KMS-11 (cell line): Measurements from ENCODE around the gene EXOC3L4.

Source experiments
- H2AFZ ChIP-seq: fragments of 200-600 bp; sonication (generic); 2 replicates; pipeline ENCODE4 v1.6.1; 2016; ENCODE audit warnings: antibody characterized with exemption, mixed run types, low read depth
- H3K27ac ChIP-seq: fragments of 200-600 bp; sonication (generic); 2 replicates; pipeline ENCODE4 v1.6.1; 2016; ENCODE audit warnings: mild to moderate bottlenecking, mixed run types
- H3K27me3 ChIP-seq: fragments of 200-600 bp; sonication (generic); 2 replicates; pipeline ENCODE4 v1.6.1; 2017; ENCODE audit warnings: mild to moderate bottlenecking, low read depth, mixed run types, moderate library complexity; ENCODE audit not compliant: insufficient read depth
- H3K36me3 ChIP-seq: fragments of 200-600 bp; sonication (generic); 2 replicates; pipeline ENCODE4 v1.6.1; 2017; ENCODE audit warnings: mild to moderate bottlenecking, mixed run types; ENCODE audit not compliant: insufficient read depth
- H3K4me1 ChIP-seq: fragments of 200-600 bp; sonication (generic); 2 replicates; pipeline ENCODE4 v1.6.1; 2016; ENCODE audit warnings: mild to moderate bottlenecking, low read depth, mixed run types; ENCODE audit not compliant: poor library complexity, severe bottlenecking
- H3K4me2 ChIP-seq: fragments of 200-600 bp; sonication (generic); 2 replicates; pipeline ENCODE4 v1.7.0; 2016; ENCODE audit warnings: mild to moderate bottlenecking, mixed run types
- H3K4me3 ChIP-seq: fragments of 200-600 bp; sonication (generic); IDR thresholded peaks from 2 replicates; pipeline ENCODE4 v1.6.1; 2017; ENCODE audit warnings: low read depth, low read length, mixed read lengths; ENCODE audit not compliant: insufficient read depth
- H3K79me2 ChIP-seq: fragments of 200-600 bp; sonication (generic); 2 replicates; pipeline ENCODE4 v1.6.1; 2016; ENCODE audit warnings: low read depth, mixed run types; ENCODE audit not compliant: insufficient read depth
- H3K9ac ChIP-seq: fragments of 200-600 bp; sonication (generic); 2 replicates; pipeline ENCODE4 v1.6.1; 2016; ENCODE audit warnings: mild to moderate bottlenecking, mixed run types
- H4K20me1 ChIP-seq: fragments of 200-600 bp; sonication (generic); 2 replicates; pipeline ENCODE4 v1.6.1; 2016; ENCODE audit warnings: mild to moderate bottlenecking, mixed run types; ENCODE audit not compliant: insufficient read depth
- TF ChIP-seq, protein P1 (sequence below): fragments of 200-600 bp; sonication (generic); conservative IDR thresholded peaks from 2 replicates; pipeline ENCODE4 v1.6.1; 2017; ENCODE audit warnings: low read depth, mild to moderate bottlenecking, antibody characterized with exemption, low read length, moderate library complexity, mixed read lengths

Gene EXOC3L4

DNA sequence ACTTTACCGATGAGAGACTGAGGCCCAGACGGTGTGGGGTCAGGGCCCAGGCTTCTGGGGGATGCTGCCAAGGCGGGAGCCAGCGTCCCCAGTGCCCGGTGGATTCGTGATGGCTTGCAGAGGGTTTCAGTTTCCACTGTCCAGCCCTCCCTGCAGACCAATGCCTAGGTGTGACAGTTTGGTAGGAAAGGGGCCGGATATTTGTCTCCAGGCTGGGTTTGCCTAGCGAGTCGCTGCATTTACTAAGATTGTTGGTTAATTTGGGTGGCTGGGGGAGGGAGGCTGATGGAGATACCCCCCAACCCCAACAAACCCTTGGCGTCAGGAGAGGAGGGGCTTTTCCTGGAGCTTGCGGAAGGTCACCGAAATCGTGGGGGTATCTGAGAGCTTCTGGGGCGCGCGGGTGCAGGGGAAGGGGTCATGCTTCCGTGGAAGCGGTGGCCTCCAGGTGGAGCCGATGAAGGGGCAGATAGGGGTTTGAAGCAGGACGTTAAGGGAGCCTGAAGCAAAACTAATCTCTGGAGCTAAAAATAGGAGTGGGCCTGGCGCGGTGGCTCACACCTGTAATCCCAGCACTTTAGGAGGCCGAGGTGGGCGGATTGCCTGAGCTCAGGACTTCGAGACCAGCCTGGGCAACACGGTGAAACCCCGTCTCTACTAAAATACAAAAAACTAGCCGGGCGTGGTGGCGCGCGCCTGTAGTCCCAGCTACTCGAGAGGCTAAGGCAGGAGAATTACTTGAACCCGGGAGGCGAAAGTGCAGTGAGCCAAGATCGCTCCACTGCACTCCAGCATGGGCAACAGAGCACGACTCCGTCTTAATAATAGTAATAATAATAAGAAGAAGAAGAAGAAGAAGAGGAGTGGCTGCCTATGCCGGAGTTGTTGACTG, 36.1 kb upstream of the EXOC3L4 start:
- peak overlapping the region; percentile 81 for H2AFZ ChIP-seq
- H3K36me3 ChIP-seq, result no peaks in the 10 kb centered on the region
- H3K27ac ChIP-seq, result no peak overlapping the region
- H3K4me1 ChIP-seq, result peaks cover 25% of the 10 kb centered on the region
- peak overlapping the region; percentile 42; the same call in 1 of the 2 replicates for H3K9ac ChIP-seq
- H4K20me1 ChIP-seq, result no peaks in the 10 kb centered on the region
- no peaks in the 10 kb centered on the region for H3K27me3 ChIP-seq
- peak overlapping the region; percentile 71 for H3K4me2 ChIP-seq
- H3K4me3 ChIP-seq, result no peak overlapping the region
- peaks cover 9% of the 10 kb centered on the region for H3K79me2 ChIP-seq
- TF ChIP-seq, protein P1, sequence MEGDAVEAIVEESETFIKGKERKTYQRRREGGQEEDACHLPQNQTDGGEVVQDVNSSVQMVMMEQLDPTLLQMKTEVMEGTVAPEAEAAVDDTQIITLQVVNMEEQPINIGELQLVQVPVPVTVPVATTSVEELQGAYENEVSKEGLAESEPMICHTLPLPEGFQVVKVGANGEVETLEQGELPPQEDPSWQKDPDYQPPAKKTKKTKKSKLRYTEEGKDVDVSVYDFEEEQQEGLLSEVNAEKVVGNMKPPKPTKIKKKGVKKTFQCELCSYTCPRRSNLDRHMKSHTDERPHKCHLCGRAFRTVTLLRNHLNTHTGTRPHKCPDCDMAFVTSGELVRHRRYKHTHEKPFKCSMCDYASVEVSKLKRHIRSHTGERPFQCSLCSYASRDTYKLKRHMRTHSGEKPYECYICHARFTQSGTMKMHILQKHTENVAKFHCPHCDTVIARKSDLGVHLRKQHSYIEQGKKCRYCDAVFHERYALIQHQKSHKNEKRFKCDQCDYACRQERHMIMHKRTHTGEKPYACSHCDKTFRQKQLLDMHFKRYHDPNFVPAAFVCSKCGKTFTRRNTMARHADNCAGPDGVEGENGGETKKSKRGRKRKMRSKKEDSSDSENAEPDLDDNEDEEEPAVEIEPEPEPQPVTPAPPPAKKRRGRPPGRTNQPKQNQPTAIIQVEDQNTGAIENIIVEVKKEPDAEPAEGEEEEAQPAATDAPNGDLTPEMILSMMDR, result no peak

DNA sequence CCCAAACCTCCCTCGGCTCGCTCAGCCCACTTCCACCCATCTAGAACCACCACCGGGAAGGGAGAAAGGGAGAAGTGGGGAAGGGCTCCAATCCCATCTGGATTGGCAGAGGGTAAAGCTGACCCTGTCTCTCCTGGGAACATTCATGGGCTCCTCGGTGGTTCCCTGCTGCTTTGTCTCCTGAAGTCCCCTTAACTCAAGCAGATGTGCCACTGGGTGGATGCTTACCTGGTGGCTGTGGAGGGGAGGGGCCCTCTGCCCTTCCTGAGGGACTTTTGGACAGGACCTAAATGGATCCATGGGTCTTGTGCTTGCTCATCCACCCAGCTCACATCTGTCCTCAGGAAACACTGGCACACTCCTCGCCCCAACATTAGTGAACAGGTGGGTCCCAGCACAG, 35.0 kb upstream of the EXOC3L4 start:
- H3K4me1 ChIP-seq, result peaks cover 25% of the 10 kb centered on the region
- TF ChIP-seq, protein P1, result no peak
- no peak overlapping the region for H3K9ac ChIP-seq
- no peak overlapping the region for H2AFZ ChIP-seq
- no peak overlapping the region for H3K4me3 ChIP-seq
- no peaks in the 10 kb centered on the region for H4K20me1 ChIP-seq
- no peak overlapping the region for H3K4me2 ChIP-seq
- H3K79me2 ChIP-seq, result peaks cover 9% of the 10 kb centered on the region
- no peak overlapping the region for H3K27ac ChIP-seq
- no peaks in the 10 kb centered on the region for H3K27me3 ChIP-seq
- no peaks in the 10 kb centered on the region for H3K36me3 ChIP-seq

DNA sequence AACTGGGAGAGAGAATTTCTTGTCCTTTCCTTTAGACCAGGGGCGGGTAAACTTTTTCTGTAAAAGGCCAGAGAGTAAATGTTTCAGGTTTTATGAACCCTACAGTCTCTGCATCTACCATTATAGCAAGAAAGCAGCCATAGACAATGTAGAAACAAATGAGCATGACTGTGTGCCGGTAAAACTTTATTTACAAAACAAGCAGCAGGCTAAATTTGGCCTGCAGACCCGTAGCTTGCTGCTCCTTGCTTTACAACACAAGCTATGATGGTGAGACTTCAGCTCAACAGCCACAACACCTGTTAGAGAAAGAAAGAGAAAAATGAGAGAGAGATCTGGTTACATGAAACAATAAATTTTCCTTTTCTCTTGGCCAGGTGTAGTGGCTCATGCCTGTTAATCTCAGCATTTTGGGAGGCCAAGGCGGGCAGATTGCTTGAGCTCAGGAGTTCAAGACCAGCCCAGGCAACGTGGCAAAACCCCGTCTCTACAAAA, 33.0 kb upstream of the EXOC3L4 start:
- no peak overlapping the region; the same call in 1 of the 2 replicates for H3K27ac ChIP-seq
- H3K4me3 ChIP-seq, result no peak overlapping the region
- TF ChIP-seq, protein P1, result no peak
- H3K36me3 ChIP-seq, result no peaks in the 10 kb centered on the region
- H3K27me3 ChIP-seq, result no peaks in the 10 kb centered on the region
- H3K4me1 ChIP-seq, result peaks cover 17% of the 10 kb centered on the region
- H4K20me1 ChIP-seq, result no peaks in the 10 kb centered on the region
- no peak overlapping the region for H3K9ac ChIP-seq
- H2AFZ ChIP-seq, result no peak overlapping the region
- no peak overlapping the region; the same call in 1 of the 2 replicates for H3K4me2 ChIP-seq
- no peaks in the 10 kb centered on the region for H3K79me2 ChIP-seq

DNA sequence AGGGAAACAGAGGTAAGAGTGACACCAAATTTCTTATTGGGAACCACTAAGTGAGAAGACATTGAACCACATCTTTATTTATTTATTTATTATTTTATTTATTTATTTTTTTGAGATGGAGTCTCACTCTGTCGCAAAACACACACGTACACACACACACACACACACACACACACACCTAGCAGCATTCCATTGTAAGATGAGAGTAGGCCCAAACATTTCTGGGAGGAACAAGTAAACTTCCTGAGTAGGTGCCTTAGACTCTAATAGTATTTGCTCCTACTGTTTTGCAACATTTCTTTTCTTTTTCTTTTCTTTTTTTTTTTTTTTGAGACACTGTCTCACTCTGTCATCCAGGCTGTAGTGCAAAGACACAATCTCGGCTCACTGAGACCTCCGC, 30.1 kb upstream of the EXOC3L4 start:
- Histone ChIP-seq H3K4me1 (peaks cover 15% of the 10 kb centered on the region), H3K4me3 (no peak overlapping the region), H3K79me2 (no peaks in the 10 kb centered on the region), H4K20me1 (no peaks in the 10 kb centered on the region), H3K27ac (no peak overlapping the region), H3K4me2 (no peak overlapping the region), H3K36me3 (no peaks in the 10 kb centered on the region), H3K9ac (no peak overlapping the region), H3K27me3 (no peaks in the 10 kb centered on the region), H2AFZ (no peak overlapping the region)
- TF ChIP-seq, protein P1, result no peak
